ENCODE data around the gene PRPF8.

GRCh38 chr17:1650731-1651558, 33.7 kb downstream of the PRPF8 start:
- TF ChIP-seq, protein P1, sequence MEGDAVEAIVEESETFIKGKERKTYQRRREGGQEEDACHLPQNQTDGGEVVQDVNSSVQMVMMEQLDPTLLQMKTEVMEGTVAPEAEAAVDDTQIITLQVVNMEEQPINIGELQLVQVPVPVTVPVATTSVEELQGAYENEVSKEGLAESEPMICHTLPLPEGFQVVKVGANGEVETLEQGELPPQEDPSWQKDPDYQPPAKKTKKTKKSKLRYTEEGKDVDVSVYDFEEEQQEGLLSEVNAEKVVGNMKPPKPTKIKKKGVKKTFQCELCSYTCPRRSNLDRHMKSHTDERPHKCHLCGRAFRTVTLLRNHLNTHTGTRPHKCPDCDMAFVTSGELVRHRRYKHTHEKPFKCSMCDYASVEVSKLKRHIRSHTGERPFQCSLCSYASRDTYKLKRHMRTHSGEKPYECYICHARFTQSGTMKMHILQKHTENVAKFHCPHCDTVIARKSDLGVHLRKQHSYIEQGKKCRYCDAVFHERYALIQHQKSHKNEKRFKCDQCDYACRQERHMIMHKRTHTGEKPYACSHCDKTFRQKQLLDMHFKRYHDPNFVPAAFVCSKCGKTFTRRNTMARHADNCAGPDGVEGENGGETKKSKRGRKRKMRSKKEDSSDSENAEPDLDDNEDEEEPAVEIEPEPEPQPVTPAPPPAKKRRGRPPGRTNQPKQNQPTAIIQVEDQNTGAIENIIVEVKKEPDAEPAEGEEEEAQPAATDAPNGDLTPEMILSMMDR (conservative IDR thresholded peaks at IDR 0.05; ENCODE audit: low read depth in 2 of 2): no peak
- TF ChIP-seq EZH2 (IDR thresholded peaks at IDR 0.05; ENCODE audit: low read depth, unreplicated experiment): no peak
